GM19467 (cell line): Measurements from ENCODE around the gene OR5B12.
"Not testable (repeated sequence)": the region's sequence is repeated elsewhere in the genome, so short reads cannot be mapped to it uniquely, and the experiment has no call there.

ENCODE experiments used
- ATAC-seq: cut with Tn5 transposase; IDR thresholded peaks from one replicate; pipeline ENCODE4 v1.9.1; 2021; ENCODE audit warnings: mild to moderate bottlenecking, moderate library complexity; ENCODE audit not compliant: unreplicated experiment

Gene OR5B12

DNA sequence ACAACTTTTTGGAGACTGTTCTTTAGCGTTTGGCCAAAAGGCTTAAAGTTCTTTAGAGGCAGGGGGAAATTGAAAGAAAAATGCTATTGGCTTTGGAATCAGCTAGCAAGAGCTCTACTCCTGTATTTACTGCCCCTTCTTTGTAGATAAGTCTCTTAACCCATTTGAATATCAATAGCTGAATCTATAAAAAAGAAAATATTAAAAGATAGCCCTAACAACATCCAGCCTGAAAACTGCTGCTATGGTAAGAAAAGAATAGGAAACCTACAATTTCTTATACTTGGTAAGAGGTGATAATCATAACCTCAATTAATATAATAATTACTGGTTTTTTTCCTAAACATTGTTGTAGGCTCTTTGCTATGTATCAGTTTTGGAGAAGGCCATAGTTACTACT lies at the start of gene OR5B12:
Gene OR5B12, minus strand, starts transcription at position 101 of the 400 bp plus-strand sequence. CDS start 2,085 bp downstream, outside the sequence.
- ATAC-seq = no peak

DNA sequence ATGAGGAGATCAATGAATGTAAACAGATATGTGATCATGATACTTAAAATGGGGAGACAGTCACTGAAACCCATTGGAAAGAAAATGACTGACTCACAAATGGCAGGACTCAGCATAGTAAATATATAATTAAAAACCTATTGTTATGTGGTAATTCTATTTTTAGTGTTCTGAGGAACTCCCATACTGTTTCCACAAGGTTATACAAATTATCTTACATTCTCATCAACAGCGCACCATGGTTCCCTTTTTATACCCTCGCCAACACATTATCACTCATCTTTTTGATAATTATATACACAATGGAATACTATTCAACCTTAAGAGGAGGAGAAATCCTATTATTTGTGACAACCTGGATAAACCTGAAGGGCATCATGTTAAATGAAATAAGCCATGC lies 48.8 kb upstream of the OR5B12 start:
- no peak for ATAC-seq

GRCh38 chr11:58487170-58487569 lies 45.1 kb upstream of the OR5B12 start:
- no peak for ATAC-seq

GRCh38 chr11:58485961-58486360 lies 43.9 kb upstream of the OR5B12 start:
- ATAC-seq = no peak

DNA sequence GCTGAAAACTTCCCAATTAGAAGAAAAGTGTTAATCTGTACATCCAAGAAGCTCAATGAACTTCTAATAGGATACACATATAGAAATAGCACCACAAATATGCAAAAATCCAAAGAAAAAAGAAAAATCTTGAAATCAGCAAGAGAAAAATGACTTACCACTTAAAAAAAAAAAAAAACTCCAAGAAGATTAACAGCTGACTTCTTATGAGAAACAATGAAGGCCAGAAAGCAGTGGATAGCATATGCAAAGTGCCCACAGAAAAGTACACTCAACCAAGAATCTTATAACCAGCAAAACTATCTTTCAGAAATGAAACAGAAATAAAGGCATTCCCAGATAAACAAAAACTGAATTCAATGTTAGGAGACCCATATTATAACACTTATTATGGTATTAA lies 29.9 kb upstream of the OR5B12 start:
- ATAC-seq = no peak

- no peak for ATAC-seq
Measured at GRCh38 chr11:58466293-58466692, 24.3 kb upstream of the OR5B12 start.

DNA sequence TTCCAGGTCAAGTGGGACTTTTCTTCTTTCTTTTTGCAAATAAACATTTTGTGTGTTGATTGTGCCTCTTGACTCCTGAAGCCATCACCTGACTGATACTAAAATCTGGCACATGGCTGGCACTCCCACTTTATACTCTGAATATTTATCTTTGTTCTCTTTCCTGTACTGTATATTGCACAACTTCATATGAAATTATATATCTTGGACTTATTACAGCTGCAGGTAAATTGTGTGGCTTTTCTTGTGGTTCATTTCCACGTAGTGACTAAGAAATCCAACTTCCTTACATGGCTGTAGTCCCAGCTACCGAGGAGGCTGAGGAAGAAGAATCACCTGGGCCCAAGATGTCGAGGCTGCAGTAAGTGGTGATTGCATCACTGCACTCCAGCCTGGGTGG lies 23.7 kb upstream of the OR5B12 start:
- no peak for ATAC-seq

- no peak for ATAC-seq
Measured at GRCh38 chr11:58451585-58451984, 9.5 kb upstream of the OR5B12 start.

GRCh38 chr11:58446294-58446693 lies 4.3 kb upstream of the OR5B12 start:
- no peak for ATAC-seq

DNA sequence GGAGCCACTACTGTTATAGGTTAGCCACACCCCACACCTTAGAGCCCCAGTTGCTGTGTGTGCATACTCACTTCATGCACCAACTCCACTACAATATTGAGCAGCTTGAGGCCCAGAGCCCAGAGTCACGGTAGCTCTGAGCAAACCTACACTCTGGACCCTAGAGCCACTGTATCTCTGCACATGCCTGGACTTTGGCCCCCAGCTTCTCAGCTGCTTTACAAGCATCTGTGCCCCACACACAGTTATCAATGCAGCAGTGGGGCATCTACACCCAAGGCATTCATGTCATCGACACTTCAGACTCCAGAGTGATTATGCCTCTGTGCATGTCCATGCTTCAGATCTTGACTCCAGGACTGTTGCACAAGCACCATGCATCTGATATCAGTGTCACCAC lies 2.3 kb upstream of the OR5B12 start:
- ATAC-seq = no peak

- no peak for ATAC-seq
Measured at GRCh38 chr11:58438486-58438885, 3.5 kb downstream of the OR5B12 start.

- no peak for ATAC-seq
Measured at GRCh38 chr11:58434217-58434616, 7.8 kb downstream of the OR5B12 start.

DNA sequence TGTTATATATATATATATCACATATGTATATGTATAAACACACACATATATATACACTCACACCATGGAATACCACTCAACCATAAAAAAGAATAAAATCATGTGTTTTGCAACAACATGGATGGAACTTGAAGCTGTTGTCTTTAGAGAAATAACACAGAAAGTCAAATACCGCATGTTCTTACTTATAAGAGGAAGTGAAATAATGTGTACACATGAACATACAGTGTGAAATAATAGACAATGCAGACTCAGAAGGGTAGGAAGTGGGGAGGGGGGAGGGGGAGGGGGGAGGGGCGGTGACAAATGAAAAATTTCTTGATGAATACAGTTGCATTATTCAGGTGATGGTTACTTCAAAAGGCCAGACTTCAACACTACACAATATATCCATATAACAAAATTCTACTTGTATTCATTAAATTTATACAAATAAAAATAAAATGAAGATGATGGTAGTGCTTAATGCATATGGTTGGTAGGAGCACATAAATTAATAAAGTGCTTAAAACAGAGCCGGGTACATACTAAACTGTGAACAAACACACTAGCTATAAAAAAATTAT lies 8.3 kb downstream of the OR5B12 start:
- peak; percentile 66 for ATAC-seq

- ATAC-seq = no peak
Measured at GRCh38 chr11:58429273-58429672, 12.8 kb downstream of the OR5B12 start.

DNA sequence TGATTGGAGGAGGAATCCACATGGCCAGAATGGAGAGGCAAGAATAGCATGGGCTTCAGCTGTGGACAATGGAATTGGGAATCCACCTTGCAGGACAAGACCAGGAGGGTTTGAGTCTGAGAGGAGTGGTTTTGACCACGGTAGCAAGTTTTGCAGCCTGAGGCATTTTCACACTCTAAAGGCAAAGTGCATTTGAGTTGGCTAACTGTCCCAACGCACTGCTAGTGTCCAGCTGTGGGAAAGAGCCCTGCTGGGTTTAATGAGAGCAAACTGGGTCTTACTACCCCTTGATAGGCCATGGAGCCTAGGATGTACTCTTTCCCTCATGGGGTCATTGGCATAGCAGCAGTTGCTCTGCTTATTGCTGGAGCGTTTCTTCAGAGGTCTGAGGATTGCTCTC lies 14.0 kb downstream of the OR5B12 start, which contains the start of gene OR5B2:
Gene OR5B2, minus strand, starts transcription at position 101 of the 400 bp plus-strand sequence. CDS start 4,860 bp downstream, outside the sequence.
- no peak for ATAC-seq

DNA sequence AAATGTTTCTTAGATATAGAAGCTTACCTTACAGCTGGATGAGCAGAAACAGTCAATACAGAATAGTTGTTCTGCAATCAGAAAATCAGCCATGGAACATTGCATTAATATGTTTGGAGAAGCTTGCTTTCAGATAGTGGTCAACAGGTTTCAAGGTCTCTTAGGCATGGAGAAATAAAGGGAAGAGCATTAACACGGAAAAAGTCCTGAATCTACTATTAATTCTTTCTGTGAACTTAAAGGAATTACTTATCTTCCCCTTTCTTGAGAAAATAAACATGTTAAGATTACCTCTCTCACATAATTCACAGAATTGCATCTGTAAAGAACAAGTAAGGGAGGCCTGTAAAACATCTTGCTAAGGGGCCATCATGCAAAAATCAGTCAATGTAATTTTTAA lies 35.3 kb downstream of the OR5B12 start, which contains the start of gene OR5B3:
Gene OR5B3, minus strand, starts transcription at position 101 of the 400 bp plus-strand sequence. CDS start 3,465 bp downstream, outside the sequence.
- no peak for ATAC-seq

DNA sequence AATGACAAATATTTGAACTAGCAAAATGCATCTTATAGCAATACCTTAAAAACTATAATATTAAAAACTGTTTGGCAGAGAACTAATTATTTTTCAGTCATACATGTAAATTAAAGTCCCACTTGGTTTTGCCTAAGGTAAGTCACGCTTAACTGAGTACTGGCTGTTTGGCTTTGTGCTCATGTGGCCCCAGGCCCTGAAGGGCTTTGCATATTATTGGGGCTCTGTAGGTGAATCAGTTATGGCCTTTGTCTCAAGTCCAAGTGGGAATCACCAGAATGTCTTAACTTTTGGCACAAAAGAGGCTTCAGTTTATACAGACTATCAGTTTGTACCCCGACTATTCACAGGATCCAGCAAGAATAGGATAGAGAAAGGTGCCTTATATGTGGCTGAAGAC lies 42.4 kb downstream of the OR5B12 start:
- not testable (repeated sequence) for ATAC-seq

- no peak for ATAC-seq
Measured at GRCh38 chr11:58395581-58395980, 46.5 kb downstream of the OR5B12 start.

DNA sequence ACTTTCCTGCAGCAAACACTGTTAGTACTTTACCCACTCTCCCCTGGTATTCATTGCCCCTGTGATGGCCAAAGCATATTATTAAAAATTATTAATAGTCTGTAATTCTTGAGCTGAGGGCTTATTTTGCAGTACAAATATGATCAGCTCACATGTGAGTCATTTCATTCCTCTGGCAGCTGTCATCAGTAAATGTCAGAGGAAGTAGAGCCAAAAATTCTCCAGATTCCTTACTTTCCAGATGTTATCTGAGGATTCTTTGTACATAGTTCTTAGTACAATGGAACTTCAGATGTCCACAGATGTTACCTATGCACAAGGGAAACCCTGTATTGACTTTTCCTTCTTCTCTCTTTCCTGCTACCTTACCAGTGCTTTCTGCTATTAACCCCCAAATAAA lies 47.8 kb downstream of the OR5B12 start:
- no peak for ATAC-seq

DNA sequence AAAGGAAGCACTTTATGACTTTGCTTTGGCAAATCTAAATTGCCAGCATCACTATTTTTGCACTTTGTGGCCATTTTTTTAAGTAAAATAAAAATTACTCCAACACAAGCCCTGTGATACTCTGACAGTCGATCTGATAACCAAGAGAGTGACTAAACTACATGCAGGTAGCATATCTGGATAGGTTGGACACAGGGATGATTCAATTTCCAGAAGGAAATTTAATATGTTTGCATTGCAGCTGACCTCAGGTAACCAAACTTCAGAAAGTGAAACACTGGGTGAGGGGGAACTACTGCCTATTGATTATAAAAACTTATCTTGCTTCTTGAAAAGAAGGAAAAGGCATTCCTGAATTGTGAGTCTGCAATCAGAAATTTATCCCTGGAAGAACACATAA lies 49.3 kb downstream of the OR5B12 start:
- ATAC-seq = no peak

DNA sequence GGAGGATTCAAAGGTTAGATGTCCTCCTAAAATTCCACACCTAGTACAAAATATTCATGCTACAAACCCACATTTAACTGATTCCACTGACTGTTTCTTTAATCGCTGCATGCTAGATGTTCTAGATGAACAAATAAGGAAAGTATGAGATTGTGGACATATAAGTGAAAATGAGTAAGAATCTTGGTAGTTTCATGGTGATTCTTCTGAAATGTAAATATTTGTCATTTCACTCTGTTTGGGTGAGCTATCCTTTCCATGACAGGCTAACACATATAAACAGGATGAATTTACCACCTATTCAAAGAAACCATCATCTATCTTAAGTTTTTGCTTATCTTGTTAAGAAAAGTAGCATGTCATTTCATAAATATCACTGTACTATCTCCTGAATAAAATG lies 50.2 kb downstream of the OR5B12 start:
- no peak for ATAC-seq

- no peak for ATAC-seq
Measured at GRCh38 chr11:58390551-58391063, 51.4 kb downstream of the OR5B12 start.
